Left kidney (tissue), 2 donors: Measurements from ENCODE around the gene NBPF3. TPM values are rescaled to one million over a fixed set of nuclear protein-coding genes. Genes with fewer than 3 reads are reported as not detected.
A peak's percentile ranks its signal among the peaks of the same experiment; 100 is the strongest.

Experiments used
- DNase-seq: peaks from one replicate; pipeline ENCODE4 v3.0.0-alpha.2; 2013
- polyA plus RNA-seq: library from polyadenylated mRNA; unstranded; fragments of 120-200 nt; gene quantifications from one replicate; pipeline ENCODE4 v1.2.1, GENCODE V29; 2013; ENCODE audit not compliant: insufficient read length

Gene NBPF3
- polyA plus RNA-seq, 1 donor = 16.8 TPM

- DNase-seq = no peak
These were observed 54.3 kb downstream of the NBPF3 start for GRCh38 chr1:21494196-21494595.

GRCh38 chr1:21495225-21495820 lies 55.4 kb downstream of the NBPF3 start:
- DNase-seq = no peak

GRCh38 chr1:21496063-21496462 lies 56.1 kb downstream of the NBPF3 start:
- DNase-seq = no peak

- DNase-seq = no peak
These were observed 56.9 kb downstream of the NBPF3 start for GRCh38 chr1:21496886-21497285.

GRCh38 chr1:21497466-21498061 lies 57.6 kb downstream of the NBPF3 start:
- peak; percentile 64 for DNase-seq

GRCh38 chr1:21499283-21499950 lies 59.5 kb downstream of the NBPF3 start:
- DNase-seq = no peak

GRCh38 chr1:21503706-21504377 lies 63.9 kb downstream of the NBPF3 start:
- no peak for DNase-seq

GRCh38 chr1:21506804-21507203 lies 66.9 kb downstream of the NBPF3 start:
- DNase-seq = no peak

- no peak for DNase-seq
These were observed 67.8 kb downstream of the NBPF3 start for GRCh38 chr1:21507511-21508270.

- peak; percentile 71 for DNase-seq
These were observed 68.8 kb downstream of the NBPF3 start for GRCh38 chr1:21508580-21509350.

GRCh38 chr1:21509351-21510112 lies 69.6 kb downstream of the NBPF3 start, which contains the start of gene ALPL:
Gene ALPL, plus strand, starts transcription at chr1:21509423. Its CDS starts 44,659 bp downstream, at chr1:21554082.
- no peak for DNase-seq

- DNase-seq = no peak
These were observed 70.2 kb downstream of the NBPF3 start for GRCh38 chr1:21510113-21510493.

- DNase-seq = no peak
These were observed 71.1 kb downstream of the NBPF3 start for GRCh38 chr1:21510885-21511578.

- no peak for DNase-seq
These were observed 71.9 kb downstream of the NBPF3 start for GRCh38 chr1:21511579-21512522.

- no peak for DNase-seq
These were observed 74.3 kb downstream of the NBPF3 start for GRCh38 chr1:21514245-21514644.

GRCh38 chr1:21517161-21517589 lies 77.2 kb downstream of the NBPF3 start:
- no peak for DNase-seq

- no peak for DNase-seq
These were observed 77.9 kb downstream of the NBPF3 start for GRCh38 chr1:21517660-21518480.
